ENCODE measurements around the gene PWP2. TPM values are rescaled to one million over a fixed set of nuclear protein-coding genes. Genes with fewer than 3 reads are reported as not detected.
"Not testable (repeated sequence)": the region's sequence is repeated elsewhere in the genome, so short reads cannot be mapped to it uniquely, and the experiment has no call there.

The PWP2 gene
- total and polyA plus RNA-seq, 4 donors: 3.8 to 18.2 (median 9.5) TPM; not detected in 1

GRCh38 chr21:44098507-44098906 is 8.7 kb upstream of the PWP2 start:
- DNase-seq; H3K4me3 ChIP-seq (ENCODE audit: low read length in 2 of 2); intact Hi-C loops (cut with DNase I); H3K27me3 ChIP-seq (ENCODE audit: control insufficient read depth in 1 of 2, insufficient read depth in 2 of 2, low read length in 1 of 2); H3K4me1 ChIP-seq (ENCODE audit: control insufficient read depth in 1 of 2, insufficient read depth in 2 of 2, low read length in 2 of 2); H3K9me3 ChIP-seq (ENCODE audit: control insufficient read depth, low read length); ATAC-seq (ENCODE audit: low FRiP score); H3K27ac ChIP-seq (ENCODE audit: low read depth in 1 of 2, low read length in 2 of 2); H3K36me3 ChIP-seq (ENCODE audit: control insufficient read depth in 1 of 2, insufficient read depth in 2 of 2, low read length in 1 of 2): not testable (repeated sequence)
- no CpG with 5 or more reads among the region's 6 CpGs for WGBS, 2 donors

- H3K9me3 ChIP-seq (ENCODE audit: control insufficient read depth, low read length); H3K36me3 ChIP-seq (ENCODE audit: control insufficient read depth in 1 of 2, insufficient read depth in 2 of 2, low read length in 1 of 2); ATAC-seq (ENCODE audit: low FRiP score); DNase-seq; intact Hi-C loops (cut with DNase I); H3K4me3 ChIP-seq (ENCODE audit: low read length in 2 of 2); H3K4me1 ChIP-seq (ENCODE audit: control insufficient read depth in 1 of 2, insufficient read depth in 2 of 2, low read length in 2 of 2); H3K27ac ChIP-seq (ENCODE audit: low read depth in 1 of 2, low read length in 2 of 2); H3K27me3 ChIP-seq (ENCODE audit: control insufficient read depth in 1 of 2, insufficient read depth in 2 of 2, low read length in 1 of 2): not testable (repeated sequence)
- WGBS, 2 donors: no CpG with 5 or more reads among the region's 13 CpGs
These were observed 8.2 kb upstream of the PWP2 start for GRCh38 chr21:44098964-44099363.

GRCh38 chr21:44107589-44107988 is 390 bp downstream of the PWP2 start:
- H3K4me3 ChIP-seq (ENCODE audit: low read length in 2 of 2); ATAC-seq (ENCODE audit: low FRiP score); intact Hi-C loops (cut with DNase I); H3K27ac ChIP-seq (ENCODE audit: low read depth in 1 of 2, low read length in 2 of 2); H3K36me3 ChIP-seq (ENCODE audit: control insufficient read depth in 1 of 2, insufficient read depth in 2 of 2, low read length in 1 of 2); H3K9me3 ChIP-seq (ENCODE audit: control insufficient read depth, low read length); H3K27me3 ChIP-seq (ENCODE audit: control insufficient read depth in 1 of 2, insufficient read depth in 2 of 2, low read length in 1 of 2); DNase-seq; H3K4me1 ChIP-seq (ENCODE audit: control insufficient read depth in 1 of 2, insufficient read depth in 2 of 2, low read length in 2 of 2): not testable (repeated sequence)
- WGBS, 2 donors: no CpG with 5 or more reads among the region's 31 CpGs

- ATAC-seq (ENCODE audit: low FRiP score); intact Hi-C loops (cut with DNase I); H3K27me3 ChIP-seq (ENCODE audit: control insufficient read depth in 1 of 2, insufficient read depth in 2 of 2, low read length in 1 of 2): not testable (repeated sequence)
These were observed 6.6 kb downstream of the PWP2 start for GRCh38 chr21:44113702-44114371.

GRCh38 chr21:44122131-44122530 is 14.9 kb downstream of the PWP2 start:
- DNase-seq; H3K27ac ChIP-seq (ENCODE audit: low read depth in 1 of 2, low read length in 2 of 2); H3K9me3 ChIP-seq (ENCODE audit: control insufficient read depth, low read length); ATAC-seq (ENCODE audit: low FRiP score); intact Hi-C loops (cut with DNase I); H3K4me1 ChIP-seq (ENCODE audit: control insufficient read depth in 1 of 2, insufficient read depth in 2 of 2, low read length in 2 of 2); H3K36me3 ChIP-seq (ENCODE audit: control insufficient read depth in 1 of 2, insufficient read depth in 2 of 2, low read length in 1 of 2); H3K27me3 ChIP-seq (ENCODE audit: control insufficient read depth in 1 of 2, insufficient read depth in 2 of 2, low read length in 1 of 2); H3K4me3 ChIP-seq (ENCODE audit: low read length in 2 of 2): not testable (repeated sequence)
- no CpG with 5 or more reads among the region's 10 CpGs for WGBS, 2 donors

More at GRCh38 chr21:44113702-44114371, 6.6 kb downstream of the PWP2 start:
- not testable (repeated sequence) for H3K4me1 ChIP-seq (ENCODE audit: control insufficient read depth in 1 of 2, insufficient read depth in 2 of 2, low read length in 2 of 2); H3K9me3 ChIP-seq (ENCODE audit: control insufficient read depth, low read length); H3K36me3 ChIP-seq (ENCODE audit: control insufficient read depth in 1 of 2, insufficient read depth in 2 of 2, low read length in 1 of 2); H3K27ac ChIP-seq (ENCODE audit: low read depth in 1 of 2, low read length in 2 of 2); DNase-seq; H3K4me3 ChIP-seq (ENCODE audit: low read length in 2 of 2)
- WGBS, 2 donors: no CpG with 5 or more reads among the region's 33 CpGs

GRCh38 chr21:44127827-44128226 is 20.6 kb downstream of the PWP2 start:
- H3K4me1 ChIP-seq (ENCODE audit: control insufficient read depth in 1 of 2, insufficient read depth in 2 of 2, low read length in 2 of 2); ATAC-seq (ENCODE audit: low FRiP score); H3K27me3 ChIP-seq (ENCODE audit: control insufficient read depth in 1 of 2, insufficient read depth in 2 of 2, low read length in 1 of 2); intact Hi-C loops (cut with DNase I); H3K4me3 ChIP-seq (ENCODE audit: low read length in 2 of 2); H3K9me3 ChIP-seq (ENCODE audit: control insufficient read depth, low read length); DNase-seq; H3K27ac ChIP-seq (ENCODE audit: low read depth in 1 of 2, low read length in 2 of 2); H3K36me3 ChIP-seq (ENCODE audit: control insufficient read depth in 1 of 2, insufficient read depth in 2 of 2, low read length in 1 of 2): not testable (repeated sequence)
- WGBS, 2 donors: no CpG with 5 or more reads among the region's 19 CpGs

GRCh38 chr21:44133715-44134057 is 26.5 kb downstream of the PWP2 start:
- ATAC-seq (ENCODE audit: low FRiP score); intact Hi-C loops (cut with DNase I); H3K4me3 ChIP-seq (ENCODE audit: low read length in 2 of 2); H3K27ac ChIP-seq (ENCODE audit: low read depth in 1 of 2, low read length in 2 of 2); H3K36me3 ChIP-seq (ENCODE audit: control insufficient read depth in 1 of 2, insufficient read depth in 2 of 2, low read length in 1 of 2); H3K9me3 ChIP-seq (ENCODE audit: control insufficient read depth, low read length); H3K4me1 ChIP-seq (ENCODE audit: control insufficient read depth in 1 of 2, insufficient read depth in 2 of 2, low read length in 2 of 2); H3K27me3 ChIP-seq (ENCODE audit: control insufficient read depth in 1 of 2, insufficient read depth in 2 of 2, low read length in 1 of 2); DNase-seq: not testable (repeated sequence)
- WGBS, 2 donors: no CpG with 5 or more reads among the region's 35 CpGs

GRCh38 chr21:44134732-44135131 is 27.5 kb downstream of the PWP2 start:
- WGBS, 2 donors: no CpG with 5 or more reads among the region's 8 CpGs
- H3K36me3 ChIP-seq (ENCODE audit: control insufficient read depth in 1 of 2, insufficient read depth in 2 of 2, low read length in 1 of 2); H3K4me3 ChIP-seq (ENCODE audit: low read length in 2 of 2); H3K27ac ChIP-seq (ENCODE audit: low read depth in 1 of 2, low read length in 2 of 2); ATAC-seq (ENCODE audit: low FRiP score); H3K9me3 ChIP-seq (ENCODE audit: control insufficient read depth, low read length); intact Hi-C loops (cut with DNase I); H3K4me1 ChIP-seq (ENCODE audit: control insufficient read depth in 1 of 2, insufficient read depth in 2 of 2, low read length in 2 of 2); H3K27me3 ChIP-seq (ENCODE audit: control insufficient read depth in 1 of 2, insufficient read depth in 2 of 2, low read length in 1 of 2); DNase-seq: not testable (repeated sequence)

GRCh38 chr21:44138039-44138438 is 30.8 kb downstream of the PWP2 start:
- WGBS, 2 donors: no CpG with 5 or more reads among the region's 15 CpGs
- H3K9me3 ChIP-seq (ENCODE audit: control insufficient read depth, low read length); H3K4me3 ChIP-seq (ENCODE audit: low read length in 2 of 2); DNase-seq; ATAC-seq (ENCODE audit: low FRiP score); H3K4me1 ChIP-seq (ENCODE audit: control insufficient read depth in 1 of 2, insufficient read depth in 2 of 2, low read length in 2 of 2); H3K27ac ChIP-seq (ENCODE audit: low read depth in 1 of 2, low read length in 2 of 2); H3K27me3 ChIP-seq (ENCODE audit: control insufficient read depth in 1 of 2, insufficient read depth in 2 of 2, low read length in 1 of 2); intact Hi-C loops (cut with DNase I); H3K36me3 ChIP-seq (ENCODE audit: control insufficient read depth in 1 of 2, insufficient read depth in 2 of 2, low read length in 1 of 2): not testable (repeated sequence)
